Measurements from ENCODE around the gene HTRA3.

Gene HTRA3

DNA sequence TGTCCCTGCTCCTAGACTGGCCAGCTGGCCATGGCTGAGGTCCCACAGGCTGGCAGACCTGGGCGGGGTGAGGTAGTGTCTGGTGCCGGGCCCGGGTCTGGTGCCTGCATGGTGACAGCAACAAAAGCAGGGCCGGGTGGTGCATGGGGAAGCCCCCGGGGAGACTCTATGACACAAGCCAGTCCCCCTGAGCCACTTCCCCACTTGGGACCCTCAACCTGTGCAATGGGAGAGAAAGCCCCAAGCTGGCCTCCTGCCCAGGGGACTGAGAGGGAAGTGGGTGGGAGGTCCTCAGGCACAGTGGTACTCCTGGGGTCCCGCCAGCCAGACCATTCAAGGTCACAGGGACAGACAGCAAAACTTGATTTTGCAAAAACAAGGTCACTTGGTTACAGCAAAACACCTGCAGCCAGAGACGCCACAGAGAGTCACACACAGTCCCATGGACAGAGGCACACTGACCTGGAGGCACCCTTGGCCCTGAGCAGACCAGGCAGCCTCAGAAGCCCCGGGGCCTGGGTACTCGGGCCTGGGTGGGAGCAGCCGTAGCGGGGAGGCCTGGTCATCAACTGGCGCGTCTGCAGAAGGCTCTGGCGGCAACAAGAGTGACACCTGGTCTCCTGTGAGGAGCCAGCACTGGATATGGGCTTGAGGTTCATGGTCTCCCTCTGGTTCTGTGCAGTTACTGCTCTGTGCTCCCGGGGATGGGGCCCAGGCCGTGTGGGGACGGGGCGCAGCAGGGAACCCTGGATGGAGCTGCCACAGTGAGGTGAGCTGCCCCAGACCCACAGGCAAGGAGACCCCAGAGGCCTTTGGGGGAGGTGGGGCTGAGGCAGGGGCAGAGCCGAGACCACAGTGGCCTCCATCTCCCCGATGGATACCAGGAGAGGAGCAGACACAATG, 60.6 kb downstream of the HTRA3 start:
- no peak for DNase-seq
- Histone ChIP-seq H3K9ac (ENCODE audit: low read length) (no peak overlapping the region), H3K18ac (ENCODE audit: low read length) (no peak overlapping the region), H3K4me3 (ENCODE audit: low read length) (no peak overlapping the region), H4K5ac (ENCODE audit: low read length) (no peak overlapping the region), H3K79me2 (ENCODE audit: control insufficient read depth, insufficient read depth, low read length) (no peaks in the 10 kb centered on the region), H3K56ac (ENCODE audit: low read length) (no peak overlapping the region), H3K23ac (ENCODE audit: low read length) (no peak overlapping the region), H2BK120ac (ENCODE audit: low read depth, low read length) (no peak overlapping the region), H3K4me2 (ENCODE audit: low read length) (no peak overlapping the region), H3K27me3 (ENCODE audit: insufficient read depth, low read length, poor library complexity) (no peaks in the 10 kb centered on the region), H3K27ac (ENCODE audit: low read depth, low read length) (no peak overlapping the region), H2BK15ac (replicated peaks; ENCODE audit: low read depth) (no peak overlapping the region), H2BK5ac (ENCODE audit: low read length) (no peak overlapping the region), H3K36me3 (ENCODE audit: control insufficient read depth, insufficient read depth, low read length) (no peaks in the 10 kb centered on the region), H4K8ac (ENCODE audit: low read depth, low read length) (no peak overlapping the region), H2AK5ac (ENCODE audit: low read length) (no peak overlapping the region), H3K4ac (ENCODE audit: low read depth, low read length) (no peak overlapping the region), H3K79me1 (ENCODE audit: low read length) (no peaks in the 10 kb centered on the region), H3K4me1 (ENCODE audit: control insufficient read depth, low read depth, low read length) (no peaks in the 10 kb centered on the region)
- WGBS (ENCODE audit: extremely low coverage, insufficient coverage, low lambda C conversion rate), result no CpG with 5 or more reads among the region's 20 CpGs

DNA sequence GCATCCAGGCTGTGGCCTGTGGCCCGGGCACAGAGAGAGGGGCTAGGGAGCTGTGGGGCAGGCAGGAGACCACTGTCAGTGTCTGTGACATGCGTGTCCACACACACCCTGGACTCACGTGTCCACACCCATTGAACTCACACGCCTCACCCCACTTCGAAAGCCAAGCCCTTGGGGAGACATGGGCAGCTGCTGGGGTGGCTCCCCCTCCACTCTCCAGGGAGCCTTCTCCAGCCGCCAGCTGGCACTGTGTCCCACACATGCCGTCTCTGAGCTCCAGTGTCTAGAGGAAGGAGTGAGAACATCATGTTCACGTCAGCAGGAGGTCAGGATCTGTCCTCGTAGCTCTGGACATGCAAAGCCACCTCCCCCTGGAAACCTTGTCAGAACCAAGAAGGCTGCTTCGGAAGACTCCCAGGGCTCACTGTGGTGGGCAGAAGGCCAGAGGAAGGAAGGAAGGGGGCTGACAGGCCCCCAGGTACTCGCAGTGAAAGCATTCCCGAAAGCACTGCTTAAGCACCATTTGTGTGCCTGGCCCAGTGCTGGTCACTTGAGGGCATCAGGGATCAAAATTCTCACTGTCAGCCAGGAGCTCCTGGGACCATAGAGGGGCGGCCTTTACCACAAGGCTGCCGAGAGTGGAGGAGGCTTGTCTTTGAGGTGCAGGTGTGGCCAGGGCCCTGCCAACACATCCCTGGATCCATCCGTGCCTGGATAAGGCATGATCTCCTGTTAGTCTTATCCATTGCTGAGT, 61.4 kb downstream of the HTRA3 start:
- H3K23ac ChIP-seq (ENCODE audit: low read length), result no peak overlapping the region
- H3K27ac ChIP-seq (ENCODE audit: low read depth, low read length), result no peak overlapping the region
- no CpG with 5 or more reads among the region's 15 CpGs for WGBS (ENCODE audit: extremely low coverage, insufficient coverage, low lambda C conversion rate)
- no peak for DNase-seq
- H2BK15ac ChIP-seq (replicated peaks; ENCODE audit: low read depth), result no peak overlapping the region
- H4K5ac ChIP-seq (ENCODE audit: low read length), result no peak overlapping the region
- H3K4me1 ChIP-seq (ENCODE audit: control insufficient read depth, low read depth, low read length), result no peaks in the 10 kb centered on the region
- no peak overlapping the region for H3K18ac ChIP-seq (ENCODE audit: low read length)
- H3K9ac ChIP-seq (ENCODE audit: low read length), result no peak overlapping the region
- no peak overlapping the region for H3K4me2 ChIP-seq (ENCODE audit: low read length)
- no peak overlapping the region for H4K8ac ChIP-seq (ENCODE audit: low read depth, low read length)
- no peak overlapping the region for H2BK120ac ChIP-seq (ENCODE audit: low read depth, low read length)
- no peaks in the 10 kb centered on the region for H3K36me3 ChIP-seq (ENCODE audit: control insufficient read depth, insufficient read depth, low read length)
- H3K56ac ChIP-seq (ENCODE audit: low read length), result no peak overlapping the region
- no peak overlapping the region for H2BK5ac ChIP-seq (ENCODE audit: low read length)
- H3K79me2 ChIP-seq (ENCODE audit: control insufficient read depth, insufficient read depth, low read length), result no peaks in the 10 kb centered on the region
- H2AK5ac ChIP-seq (ENCODE audit: low read length), result no peak overlapping the region
- H3K4me3 ChIP-seq (ENCODE audit: low read length), result no peak overlapping the region
- no peak overlapping the region for H3K4ac ChIP-seq (ENCODE audit: low read depth, low read length)
- no peaks in the 10 kb centered on the region for H3K27me3 ChIP-seq (ENCODE audit: insufficient read depth, low read length, poor library complexity)
- no peaks in the 10 kb centered on the region for H3K79me1 ChIP-seq (ENCODE audit: low read length)

DNA sequence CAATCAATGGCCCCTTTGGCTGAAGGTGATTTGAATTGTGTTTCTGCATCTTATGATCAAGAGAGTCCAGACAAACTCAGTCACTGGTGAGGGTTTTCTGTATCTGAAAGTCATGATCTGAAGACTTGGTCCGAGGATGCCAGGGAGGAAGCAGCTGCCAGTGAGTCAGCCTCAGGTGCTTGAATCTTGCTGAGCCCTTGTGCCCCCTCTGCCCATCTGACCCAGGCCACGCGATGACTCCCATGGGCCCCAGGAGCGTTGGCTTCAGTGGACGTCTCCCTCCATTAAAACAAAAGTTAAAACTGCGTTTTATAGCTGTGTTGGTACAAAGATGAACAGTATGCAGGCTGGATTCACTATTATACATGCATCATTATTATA, 62.0 kb downstream of the HTRA3 start:
- H3K36me3 ChIP-seq (ENCODE audit: control insufficient read depth, insufficient read depth, low read length), result no peaks in the 10 kb centered on the region
- no peak overlapping the region for H3K9ac ChIP-seq (ENCODE audit: low read length)
- H3K56ac ChIP-seq (ENCODE audit: low read length), result no peak overlapping the region
- no peak for DNase-seq
- no peak overlapping the region for H4K8ac ChIP-seq (ENCODE audit: low read depth, low read length)
- H3K4me1 ChIP-seq (ENCODE audit: control insufficient read depth, low read depth, low read length), result no peaks in the 10 kb centered on the region
- no peak overlapping the region for H3K23ac ChIP-seq (ENCODE audit: low read length)
- no peak overlapping the region for H2BK5ac ChIP-seq (ENCODE audit: low read length)
- H3K4ac ChIP-seq (ENCODE audit: low read depth, low read length), result no peak overlapping the region
- H4K5ac ChIP-seq (ENCODE audit: low read length), result no peak overlapping the region
- H3K18ac ChIP-seq (ENCODE audit: low read length), result no peak overlapping the region
- no peak overlapping the region for H3K27ac ChIP-seq (ENCODE audit: low read depth, low read length)
- H3K79me2 ChIP-seq (ENCODE audit: control insufficient read depth, insufficient read depth, low read length), result no peaks in the 10 kb centered on the region
- no peak overlapping the region for H2BK15ac ChIP-seq (replicated peaks; ENCODE audit: low read depth)
- no peak overlapping the region for H3K4me3 ChIP-seq (ENCODE audit: low read length)
- no peaks in the 10 kb centered on the region for H3K27me3 ChIP-seq (ENCODE audit: insufficient read depth, low read length, poor library complexity)
- no peak overlapping the region for H2BK120ac ChIP-seq (ENCODE audit: low read depth, low read length)
- no peaks in the 10 kb centered on the region for H3K79me1 ChIP-seq (ENCODE audit: low read length)
- no CpG with 5 or more reads among the region's 6 CpGs for WGBS (ENCODE audit: extremely low coverage, insufficient coverage, low lambda C conversion rate)
- H2AK5ac ChIP-seq (ENCODE audit: low read length), result no peak overlapping the region
- no peak overlapping the region for H3K4me2 ChIP-seq (ENCODE audit: low read length)

DNA sequence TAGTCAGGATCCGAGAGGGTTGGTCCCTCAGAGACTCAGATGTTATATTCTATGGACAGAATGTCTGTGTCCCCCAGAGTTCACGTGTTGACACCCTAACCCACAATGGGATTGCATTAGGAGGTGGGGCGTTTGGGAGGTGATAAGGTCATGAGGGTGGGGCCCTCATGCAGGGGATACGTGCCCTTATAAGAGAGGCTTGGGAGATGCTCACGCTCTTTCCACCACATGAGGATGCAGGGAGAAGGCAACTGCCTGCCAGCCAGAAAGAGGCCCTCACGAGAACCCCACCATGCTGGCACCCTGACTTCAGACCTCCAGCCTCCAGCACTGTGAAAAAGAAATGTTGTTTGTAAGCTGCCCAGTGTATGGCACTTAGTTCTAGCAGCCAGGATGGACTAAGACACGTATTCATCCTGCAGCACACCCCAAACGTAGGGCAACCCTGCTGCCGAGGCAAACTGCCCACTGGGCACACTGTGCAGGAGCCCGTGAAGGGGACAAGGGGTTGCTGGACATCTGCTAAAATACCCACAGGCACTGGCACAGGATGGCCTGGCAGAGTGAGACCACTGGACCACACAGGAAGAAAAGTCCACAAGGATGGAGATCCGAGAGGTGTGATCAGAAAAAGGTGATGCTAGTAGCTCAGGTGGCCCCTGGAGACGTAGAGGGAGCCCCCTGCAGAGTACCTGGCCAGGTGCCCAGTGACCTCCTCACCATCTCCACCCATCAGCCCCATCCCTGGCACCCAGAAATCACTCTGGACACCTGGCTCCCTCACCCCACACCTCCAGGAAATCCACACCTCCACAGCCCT, 62.7 kb downstream of the HTRA3 start:
- Histone ChIP-seq H3K23ac (ENCODE audit: low read length) (no peak overlapping the region), H3K18ac (ENCODE audit: low read length) (no peak overlapping the region), H3K4me2 (ENCODE audit: low read length) (no peak overlapping the region), H3K56ac (ENCODE audit: low read length) (no peak overlapping the region), H3K27ac (ENCODE audit: low read depth, low read length) (no peak overlapping the region), H3K4me1 (ENCODE audit: control insufficient read depth, low read depth, low read length) (no peaks in the 10 kb centered on the region), H2BK15ac (replicated peaks; ENCODE audit: low read depth) (no peak overlapping the region), H3K4ac (ENCODE audit: low read depth, low read length) (no peak overlapping the region), H3K36me3 (ENCODE audit: control insufficient read depth, insufficient read depth, low read length) (no peaks in the 10 kb centered on the region), H4K8ac (ENCODE audit: low read depth, low read length) (no peak overlapping the region), H3K9ac (ENCODE audit: low read length) (no peak overlapping the region), H2BK5ac (ENCODE audit: low read length) (no peak overlapping the region), H3K79me2 (ENCODE audit: control insufficient read depth, insufficient read depth, low read length) (no peaks in the 10 kb centered on the region), H2AK5ac (ENCODE audit: low read length) (no peak overlapping the region), H3K79me1 (ENCODE audit: low read length) (no peaks in the 10 kb centered on the region), H4K5ac (ENCODE audit: low read length) (no peak overlapping the region), H2BK120ac (ENCODE audit: low read depth, low read length) (no peak overlapping the region), H3K4me3 (ENCODE audit: low read length) (no peak overlapping the region), H3K27me3 (ENCODE audit: insufficient read depth, low read length, poor library complexity) (no peaks in the 10 kb centered on the region)
- no peak for DNase-seq
- no CpG with 5 or more reads among the region's 12 CpGs for WGBS (ENCODE audit: extremely low coverage, insufficient coverage, low lambda C conversion rate)

DNA sequence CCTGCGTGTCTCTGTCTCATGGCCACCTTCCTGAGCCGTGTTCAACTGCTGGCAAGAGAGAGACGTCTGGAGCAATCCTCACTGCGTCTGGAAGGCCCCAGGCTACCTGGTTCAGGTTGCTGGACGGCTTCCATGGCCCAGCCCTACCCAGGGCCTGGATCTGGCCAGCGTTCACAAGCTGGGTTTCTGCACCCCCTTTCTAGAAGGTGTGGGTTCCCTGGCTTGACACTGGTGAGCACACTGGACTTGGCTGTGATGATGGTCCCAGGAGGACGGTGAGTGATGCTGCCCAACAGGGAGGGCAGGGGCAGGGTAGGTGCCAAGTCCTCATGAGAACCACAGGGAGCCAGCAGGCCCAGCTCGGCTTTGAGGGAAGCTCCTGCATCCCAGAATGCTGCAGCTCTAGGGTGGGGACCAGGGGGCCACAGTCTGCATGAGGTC, 63.4 kb downstream of the HTRA3 start:
- no peak overlapping the region for H3K4me2 ChIP-seq (ENCODE audit: low read length)
- H2BK15ac ChIP-seq (replicated peaks; ENCODE audit: low read depth), result no peak overlapping the region
- H2BK5ac ChIP-seq (ENCODE audit: low read length), result no peak overlapping the region
- WGBS (ENCODE audit: extremely low coverage, insufficient coverage, low lambda C conversion rate), result no CpG with 5 or more reads among the region's 8 CpGs
- no peak overlapping the region for H3K23ac ChIP-seq (ENCODE audit: low read length)
- H3K79me2 ChIP-seq (ENCODE audit: control insufficient read depth, insufficient read depth, low read length), result no peaks in the 10 kb centered on the region
- no peak overlapping the region for H2AK5ac ChIP-seq (ENCODE audit: low read length)
- no peak overlapping the region for H3K4ac ChIP-seq (ENCODE audit: low read depth, low read length)
- H4K5ac ChIP-seq (ENCODE audit: low read length), result no peak overlapping the region
- H3K27ac ChIP-seq (ENCODE audit: low read depth, low read length), result no peak overlapping the region
- no peaks in the 10 kb centered on the region for H3K4me1 ChIP-seq (ENCODE audit: control insufficient read depth, low read depth, low read length)
- no peaks in the 10 kb centered on the region for H3K27me3 ChIP-seq (ENCODE audit: insufficient read depth, low read length, poor library complexity)
- H3K9ac ChIP-seq (ENCODE audit: low read length), result no peak overlapping the region
- H3K79me1 ChIP-seq (ENCODE audit: low read length), result no peaks in the 10 kb centered on the region
- H4K8ac ChIP-seq (ENCODE audit: low read depth, low read length), result no peak overlapping the region
- no peak for DNase-seq
- H3K36me3 ChIP-seq (ENCODE audit: control insufficient read depth, insufficient read depth, low read length), result no peaks in the 10 kb centered on the region
- no peak overlapping the region for H3K56ac ChIP-seq (ENCODE audit: low read length)
- no peak overlapping the region for H2BK120ac ChIP-seq (ENCODE audit: low read depth, low read length)
- H3K4me3 ChIP-seq (ENCODE audit: low read length), result no peak overlapping the region
- H3K18ac ChIP-seq (ENCODE audit: low read length), result no peak overlapping the region

Data from mesendoderm (in vitro differentiated cells).